Gastroesophageal sphincter (tissue), 3 donors: Measurements from ENCODE around the gene MAGI3.

Experiments used
- POLR2A ChIP-seq, 2 donors: fragments of 450-650 bp; IDR thresholded peaks; one replicate each; pipeline ENCODE4 v1.6.1; 2017; ENCODE audit warnings: antibody characterized with exemption in 2 of 2, mild to moderate bottlenecking in 2 of 2, moderate library complexity in 1 of 2
- POLR2AphosphoS5 ChIP-seq: sonication (generic); formaldehyde crosslinking; IDR thresholded peaks from one replicate; pipeline ENCODE4 v1.6.1; 2017; ENCODE audit warnings: antibody characterized with exemption
- TF ChIP-seq, protein P1 (sequence below), 4 experiments: fragments of 200-600 bp in 2 of 4; fragments of 450-650 bp in 2 of 4; sonication (generic) in 1 of 4; IDR thresholded peaks; one replicate each; pipeline ENCODE4 v1.5.1; 2017 to 2019; ENCODE audit warnings: antibody characterized with exemption in 4 of 4, mild to moderate bottlenecking in 2 of 4, moderate library complexity in 2 of 4

DNA sequence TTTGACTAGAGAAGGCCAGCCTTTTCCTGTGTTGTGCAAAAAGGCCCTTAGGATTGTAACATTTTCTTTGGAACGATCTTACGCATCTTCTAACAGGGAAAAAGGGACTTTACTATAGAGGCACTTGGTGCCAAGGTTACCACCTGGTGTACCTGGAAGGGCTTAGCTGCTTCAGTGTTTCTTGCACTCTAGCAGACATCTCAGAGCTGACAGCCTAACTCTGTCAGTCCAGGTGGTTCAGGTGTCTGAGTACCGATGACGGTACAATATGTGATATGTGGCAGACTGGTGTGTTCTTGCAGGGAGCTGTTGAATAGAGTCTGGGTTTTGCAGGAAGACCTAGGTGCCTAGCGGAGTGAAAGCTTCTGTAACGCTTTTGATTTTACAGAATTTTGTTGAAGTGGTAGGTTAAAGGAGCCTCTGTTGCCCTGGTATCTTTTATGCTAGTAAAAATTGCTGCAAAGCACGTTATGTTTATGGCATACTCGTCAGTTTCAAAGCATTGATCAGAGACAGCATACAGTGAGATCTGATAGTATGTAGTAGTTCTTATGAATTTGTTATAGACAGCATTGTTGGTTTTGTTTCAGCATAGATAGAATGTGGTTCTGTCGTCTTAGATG lies 1.4 kb downstream of the MAGI3 start:
- no peak for TF ChIP-seq POLR2A (IDR thresholded peaks at IDR 0.05)
- TF ChIP-seq, protein P1, sequence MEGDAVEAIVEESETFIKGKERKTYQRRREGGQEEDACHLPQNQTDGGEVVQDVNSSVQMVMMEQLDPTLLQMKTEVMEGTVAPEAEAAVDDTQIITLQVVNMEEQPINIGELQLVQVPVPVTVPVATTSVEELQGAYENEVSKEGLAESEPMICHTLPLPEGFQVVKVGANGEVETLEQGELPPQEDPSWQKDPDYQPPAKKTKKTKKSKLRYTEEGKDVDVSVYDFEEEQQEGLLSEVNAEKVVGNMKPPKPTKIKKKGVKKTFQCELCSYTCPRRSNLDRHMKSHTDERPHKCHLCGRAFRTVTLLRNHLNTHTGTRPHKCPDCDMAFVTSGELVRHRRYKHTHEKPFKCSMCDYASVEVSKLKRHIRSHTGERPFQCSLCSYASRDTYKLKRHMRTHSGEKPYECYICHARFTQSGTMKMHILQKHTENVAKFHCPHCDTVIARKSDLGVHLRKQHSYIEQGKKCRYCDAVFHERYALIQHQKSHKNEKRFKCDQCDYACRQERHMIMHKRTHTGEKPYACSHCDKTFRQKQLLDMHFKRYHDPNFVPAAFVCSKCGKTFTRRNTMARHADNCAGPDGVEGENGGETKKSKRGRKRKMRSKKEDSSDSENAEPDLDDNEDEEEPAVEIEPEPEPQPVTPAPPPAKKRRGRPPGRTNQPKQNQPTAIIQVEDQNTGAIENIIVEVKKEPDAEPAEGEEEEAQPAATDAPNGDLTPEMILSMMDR (IDR thresholded peaks at IDR 0.05): no peak
- no peak for TF ChIP-seq POLR2AphosphoS5
